Dedifferentiated amniotic fluid mesenchymal stem cell (primary cell): ENCODE results near the gene NLRP5.
"Not testable (repeated sequence)": the region's sequence is repeated elsewhere in the genome, so short reads cannot be mapped to it uniquely, and the experiment has no call there.

Source experiments
- DNase-seq: peaks from one replicate; pipeline ENCODE4 v3.0.0-alpha.2; 2016; ENCODE audit errors: extremely low spot score

Gene NLRP5

GRCh38 chr19:56076498-56076897 lies 89.9 kb downstream of the NLRP5 start:
- DNase-seq = peak; percentile 72

GRCh38 chr19:56079609-56080008 lies 93.0 kb downstream of the NLRP5 start:
- no peak for DNase-seq

- DNase-seq = peak; percentile 51
Measured at GRCh38 chr19:56080669-56081401, 94.3 kb downstream of the NLRP5 start.

GRCh38 chr19:56083668-56084067 lies 97.1 kb downstream of the NLRP5 start:
- no peak for DNase-seq

- no peak for DNase-seq
Measured at GRCh38 chr19:56084835-56085536, 98.4 kb downstream of the NLRP5 start.

- no peak for DNase-seq
Measured at GRCh38 chr19:56085571-56086275, 99.1 kb downstream of the NLRP5 start.

- DNase-seq = no peak
Measured at GRCh38 chr19:56086671-56087430, 100.3 kb downstream of the NLRP5 start.

- DNase-seq = no peak
Measured at GRCh38 chr19:56087647-56088496, 101.3 kb downstream of the NLRP5 start.

GRCh38 chr19:56088497-56089215 lies 102.1 kb downstream of the NLRP5 start:
- no peak for DNase-seq

GRCh38 chr19:56089344-56089743 lies 102.8 kb downstream of the NLRP5 start:
- DNase-seq = no peak

- no peak for DNase-seq
Measured at GRCh38 chr19:56091066-56091490, 104.5 kb downstream of the NLRP5 start.

- no peak for DNase-seq
Measured at GRCh38 chr19:56091751-56092546, 105.4 kb downstream of the NLRP5 start.

GRCh38 chr19:56092685-56093631 lies 106.4 kb downstream of the NLRP5 start:
- no peak for DNase-seq

GRCh38 chr19:56094449-56094848 lies 107.9 kb downstream of the NLRP5 start:
- DNase-seq = no peak

- no peak for DNase-seq
Measured at GRCh38 chr19:56096665-56097064, 110.1 kb downstream of the NLRP5 start.

- DNase-seq = no peak
Measured at GRCh38 chr19:56097306-56097705, 110.7 kb downstream of the NLRP5 start.

- DNase-seq = no peak
Measured at GRCh38 chr19:56097776-56098175, 111.2 kb downstream of the NLRP5 start.

- not testable (repeated sequence) for DNase-seq
Measured at GRCh38 chr19:56098237-56098636, 111.7 kb downstream of the NLRP5 start.
